ENCODE data around the gene CDC42SE2.
A peak's percentile ranks its signal among the peaks of the same experiment; 100 is the strongest.
"Not testable (repeated sequence)": the region's sequence is repeated elsewhere in the genome, so short reads cannot be mapped to it uniquely, and the experiment has no call there.

The CDC42SE2 gene

GRCh38 chr5:131394128-131394527 is 130.3 kb downstream of the CDC42SE2 start:
- Histone ChIP-seq H3K27me3 (no peaks in the 10 kb centered on the region), H3K4me1 (ENCODE audit: control insufficient read depth in 1 of 2, insufficient read depth in 1 of 2, low read depth in 1 of 2, low read length in 1 of 2) (no peaks in the 10 kb centered on the region), H3K36me3 (peaks cover 97% of the 10 kb centered on the region), H3K9me3 (no peaks in the 10 kb centered on the region), H3K4me3 (ENCODE audit: low read depth in 1 of 2, low read length in 1 of 2) (no peak overlapping the region), H3K27ac (no peak overlapping the region)
- TF ChIP-seq, protein P1, sequence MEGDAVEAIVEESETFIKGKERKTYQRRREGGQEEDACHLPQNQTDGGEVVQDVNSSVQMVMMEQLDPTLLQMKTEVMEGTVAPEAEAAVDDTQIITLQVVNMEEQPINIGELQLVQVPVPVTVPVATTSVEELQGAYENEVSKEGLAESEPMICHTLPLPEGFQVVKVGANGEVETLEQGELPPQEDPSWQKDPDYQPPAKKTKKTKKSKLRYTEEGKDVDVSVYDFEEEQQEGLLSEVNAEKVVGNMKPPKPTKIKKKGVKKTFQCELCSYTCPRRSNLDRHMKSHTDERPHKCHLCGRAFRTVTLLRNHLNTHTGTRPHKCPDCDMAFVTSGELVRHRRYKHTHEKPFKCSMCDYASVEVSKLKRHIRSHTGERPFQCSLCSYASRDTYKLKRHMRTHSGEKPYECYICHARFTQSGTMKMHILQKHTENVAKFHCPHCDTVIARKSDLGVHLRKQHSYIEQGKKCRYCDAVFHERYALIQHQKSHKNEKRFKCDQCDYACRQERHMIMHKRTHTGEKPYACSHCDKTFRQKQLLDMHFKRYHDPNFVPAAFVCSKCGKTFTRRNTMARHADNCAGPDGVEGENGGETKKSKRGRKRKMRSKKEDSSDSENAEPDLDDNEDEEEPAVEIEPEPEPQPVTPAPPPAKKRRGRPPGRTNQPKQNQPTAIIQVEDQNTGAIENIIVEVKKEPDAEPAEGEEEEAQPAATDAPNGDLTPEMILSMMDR (IDR thresholded peaks at IDR 0.05) = no peak

GRCh38 chr5:131396015-131396414 is 132.2 kb downstream of the CDC42SE2 start:
- no peak overlapping the region for H3K27ac ChIP-seq

GRCh38 chr5:131396630-131397273 is 132.9 kb downstream of the CDC42SE2 start:
- Histone ChIP-seq H3K27me3 (no peaks in the 10 kb centered on the region), H3K9me3 (no peaks in the 10 kb centered on the region), H3K4me3 (ENCODE audit: low read depth in 1 of 2, low read length in 1 of 2) (no peak overlapping the region), H3K36me3 (peaks cover 77% of the 10 kb centered on the region), H3K27ac (peak overlapping the region; percentile 23), H3K4me1 (ENCODE audit: control insufficient read depth in 1 of 2, insufficient read depth in 1 of 2, low read depth in 1 of 2, low read length in 1 of 2) (no peaks in the 10 kb centered on the region)
- TF ChIP-seq, protein P1 (IDR thresholded peaks at IDR 0.05) = no peak

More at GRCh38 chr5:131396015-131396414, 132.2 kb downstream of the CDC42SE2 start:
- H3K27me3 ChIP-seq = no peaks in the 10 kb centered on the region
- TF ChIP-seq, protein P1 (IDR thresholded peaks at IDR 0.05) = no peak
- no peaks in the 10 kb centered on the region for H3K9me3 ChIP-seq
- H3K36me3 ChIP-seq = peaks cover 85% of the 10 kb centered on the region
- no peaks in the 10 kb centered on the region for H3K4me1 ChIP-seq (ENCODE audit: control insufficient read depth in 1 of 2, insufficient read depth in 1 of 2, low read depth in 1 of 2, low read length in 1 of 2)
- H3K4me3 ChIP-seq (ENCODE audit: low read depth in 1 of 2, low read length in 1 of 2) = no peak overlapping the region

GRCh38 chr5:131399007-131399406 is 135.2 kb downstream of the CDC42SE2 start:
- H3K36me3 ChIP-seq = peaks cover 55% of the 10 kb centered on the region
- not testable (repeated sequence) for H3K27me3 ChIP-seq; H3K27ac ChIP-seq; H3K4me3 ChIP-seq (ENCODE audit: low read depth in 1 of 2, low read length in 1 of 2); H3K9me3 ChIP-seq; H3K4me1 ChIP-seq (ENCODE audit: control insufficient read depth in 1 of 2, insufficient read depth in 1 of 2, low read depth in 1 of 2, low read length in 1 of 2)

- Histone ChIP-seq H3K4me1 (ENCODE audit: control insufficient read depth in 1 of 2, insufficient read depth in 1 of 2, low read depth in 1 of 2, low read length in 1 of 2) (no peaks in the 10 kb centered on the region), H3K27ac (no peak overlapping the region), H3K27me3 (no peaks in the 10 kb centered on the region), H3K4me3 (ENCODE audit: low read depth in 1 of 2, low read length in 1 of 2) (no peak overlapping the region), H3K9me3 (no peaks in the 10 kb centered on the region), H3K36me3 (peaks cover 52% of the 10 kb centered on the region)
- TF ChIP-seq, protein P1 (IDR thresholded peaks at IDR 0.05) = no peak
These were observed 136.7 kb downstream of the CDC42SE2 start for GRCh38 chr5:131400585-131400984.

- Histone ChIP-seq H3K36me3 (peaks cover 50% of the 10 kb centered on the region), H3K27ac (peak overlapping the region; percentile 36), H3K4me1 (ENCODE audit: control insufficient read depth in 1 of 2, insufficient read depth in 1 of 2, low read depth in 1 of 2, low read length in 1 of 2) (peaks cover 0 to 13% of the 10 kb centered on the region in 2 experiments), H3K4me3 (ENCODE audit: low read depth in 1 of 2, low read length in 1 of 2) (no peak overlapping the region), H3K27me3 (no peaks in the 10 kb centered on the region), H3K9me3 (no peaks in the 10 kb centered on the region)
- TF ChIP-seq, protein P1 (IDR thresholded peaks at IDR 0.05) = no peak
These were observed 141.8 kb downstream of the CDC42SE2 start for GRCh38 chr5:131405674-131406073.
